Neural progenitor cell (in vitro differentiated cells): ENCODE data around the gene COPB1.

Experiments
- EZH2 ChIP-seq: fragments of 200-600 bp; sonication (generic); IDR thresholded peaks from 2 replicates; pipeline ENCODE4 v1.6.1; 2017; ENCODE audit warnings: antibody characterized with exemption, mild to moderate bottlenecking, moderate library complexity
- TF ChIP-seq, protein P1 (sequence below): fragments of 200-600 bp; sonication (generic); IDR thresholded peaks from 2 replicates; pipeline ENCODE4 v1.5.1; 2017; ENCODE audit warnings: antibody characterized with exemption, mild to moderate bottlenecking

GRCh38 chr11:14529951-14530350 lies 30.3 kb upstream of the COPB1 start:
- TF ChIP-seq EZH2, result no peak
- TF ChIP-seq, protein P1, sequence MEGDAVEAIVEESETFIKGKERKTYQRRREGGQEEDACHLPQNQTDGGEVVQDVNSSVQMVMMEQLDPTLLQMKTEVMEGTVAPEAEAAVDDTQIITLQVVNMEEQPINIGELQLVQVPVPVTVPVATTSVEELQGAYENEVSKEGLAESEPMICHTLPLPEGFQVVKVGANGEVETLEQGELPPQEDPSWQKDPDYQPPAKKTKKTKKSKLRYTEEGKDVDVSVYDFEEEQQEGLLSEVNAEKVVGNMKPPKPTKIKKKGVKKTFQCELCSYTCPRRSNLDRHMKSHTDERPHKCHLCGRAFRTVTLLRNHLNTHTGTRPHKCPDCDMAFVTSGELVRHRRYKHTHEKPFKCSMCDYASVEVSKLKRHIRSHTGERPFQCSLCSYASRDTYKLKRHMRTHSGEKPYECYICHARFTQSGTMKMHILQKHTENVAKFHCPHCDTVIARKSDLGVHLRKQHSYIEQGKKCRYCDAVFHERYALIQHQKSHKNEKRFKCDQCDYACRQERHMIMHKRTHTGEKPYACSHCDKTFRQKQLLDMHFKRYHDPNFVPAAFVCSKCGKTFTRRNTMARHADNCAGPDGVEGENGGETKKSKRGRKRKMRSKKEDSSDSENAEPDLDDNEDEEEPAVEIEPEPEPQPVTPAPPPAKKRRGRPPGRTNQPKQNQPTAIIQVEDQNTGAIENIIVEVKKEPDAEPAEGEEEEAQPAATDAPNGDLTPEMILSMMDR, result no peak
